HG03280 (cell line): ENCODE measurements around the gene PLAGL1.
"Not testable (repeated sequence)": the region's sequence is repeated elsewhere in the genome, so short reads cannot be mapped to it uniquely, and the experiment has no call there.

Source experiments
- ATAC-seq: cut with Tn5 transposase; IDR thresholded peaks from one replicate; pipeline ENCODE4 v1.9.1; 2021; ENCODE audit warnings: mild to moderate bottlenecking, moderate library complexity; ENCODE audit not compliant: unreplicated experiment

Gene PLAGL1

DNA sequence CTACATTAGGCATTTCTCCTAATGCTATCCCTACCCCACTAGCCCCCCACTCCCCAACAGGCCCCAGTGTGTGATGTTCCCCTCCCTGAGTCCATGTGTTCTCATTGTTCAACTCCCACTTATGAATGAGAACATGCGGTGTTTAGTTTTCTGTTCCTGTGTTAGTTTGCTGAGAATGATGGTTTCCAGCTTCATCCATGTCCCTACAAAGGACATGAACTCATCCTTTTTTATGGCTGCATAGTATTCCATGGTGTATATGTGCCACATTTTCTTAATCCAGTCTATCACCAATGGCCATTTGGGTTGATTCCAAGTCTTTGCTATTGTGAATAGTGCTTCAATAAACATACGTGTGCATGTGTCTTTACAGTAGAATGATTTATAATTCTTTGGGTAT, 1.6 kb upstream of the PLAGL1 start:
- ATAC-seq: not testable (repeated sequence)

DNA sequence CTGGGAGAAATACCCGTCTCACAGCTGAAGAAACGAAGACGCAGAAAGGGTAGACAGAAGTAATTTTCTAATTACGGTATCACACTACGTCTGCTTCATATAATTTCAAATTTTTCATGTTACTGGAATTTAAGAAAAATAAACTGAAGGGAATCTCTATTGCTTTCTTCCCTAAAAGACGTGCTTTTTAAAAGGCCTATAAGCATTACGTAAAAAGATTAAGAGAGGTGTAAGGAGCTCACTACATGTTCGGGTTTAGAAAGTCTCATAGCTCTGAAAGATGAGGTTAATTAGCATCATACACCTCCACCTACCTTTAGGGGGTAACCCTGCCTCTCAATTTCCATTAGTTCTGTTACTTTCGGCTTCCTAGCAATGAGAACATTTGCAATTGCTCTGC, 787 bp upstream of the PLAGL1 start:
- no peak for ATAC-seq

DNA sequence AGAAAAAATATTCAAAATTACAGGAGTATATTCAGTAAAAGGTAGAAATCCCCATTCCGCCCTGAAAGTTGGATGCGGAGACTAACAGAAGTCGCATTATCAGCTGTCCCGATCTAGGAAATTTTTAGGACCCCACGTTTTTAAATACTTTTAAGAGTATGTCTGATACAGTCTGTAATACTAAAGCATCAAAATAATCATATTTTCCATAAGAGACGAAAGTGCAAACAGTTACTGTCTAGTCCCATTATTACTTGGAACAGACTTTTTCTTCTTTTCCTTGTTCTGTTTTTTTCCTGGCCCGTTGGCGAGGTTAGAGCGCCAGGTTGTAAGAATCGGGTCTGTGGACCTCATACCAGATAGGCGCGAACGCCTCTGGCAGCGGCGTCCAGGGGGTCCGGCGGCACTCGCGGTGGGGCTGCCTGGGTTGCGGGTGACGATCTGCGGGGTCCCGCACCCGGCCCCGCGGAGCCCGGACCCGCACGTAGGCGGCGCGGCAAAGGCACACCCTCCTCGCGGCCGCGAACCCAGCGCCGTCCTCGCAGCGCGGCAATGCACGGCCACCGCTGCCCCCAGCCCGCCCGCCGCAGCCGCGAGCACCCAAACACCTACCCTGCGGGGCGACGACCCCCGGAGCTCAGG, 460 bp downstream of the PLAGL1 start:
- ATAC-seq: no peak

DNA sequence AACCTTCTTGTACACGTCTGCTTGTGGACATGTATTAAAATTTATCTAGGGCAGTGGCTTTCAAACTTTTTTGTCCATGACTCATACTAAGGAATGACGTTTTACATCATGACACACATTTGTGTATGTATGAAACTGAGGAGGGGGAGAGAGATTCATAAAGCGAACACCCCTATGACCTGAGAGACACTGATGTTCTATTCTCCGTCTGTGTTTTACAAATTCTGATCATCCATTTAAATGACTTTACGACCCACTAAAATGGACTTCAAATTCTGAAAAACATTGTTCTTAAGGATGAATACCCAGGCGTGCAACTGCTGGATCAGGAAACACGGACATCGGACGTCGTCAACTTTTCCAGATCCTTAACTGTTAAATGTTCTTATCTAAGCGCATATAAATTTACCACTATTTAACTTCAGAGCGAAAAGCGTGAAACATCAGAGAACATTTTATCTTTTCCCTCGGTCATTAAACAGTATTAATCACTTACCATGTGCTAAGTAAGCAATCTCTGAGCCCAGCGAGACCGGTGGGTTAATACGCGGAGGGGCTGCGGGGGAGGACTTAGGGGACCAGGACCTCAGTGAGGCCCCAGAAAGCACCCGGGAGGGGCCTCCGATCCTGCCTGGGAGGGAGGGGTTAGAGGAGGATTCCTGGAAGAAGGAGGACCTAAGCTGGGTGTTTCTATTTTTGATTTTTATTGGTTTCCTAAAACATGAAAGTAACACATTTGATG, 1.2 kb downstream of the PLAGL1 start:
- no peak for ATAC-seq

DNA sequence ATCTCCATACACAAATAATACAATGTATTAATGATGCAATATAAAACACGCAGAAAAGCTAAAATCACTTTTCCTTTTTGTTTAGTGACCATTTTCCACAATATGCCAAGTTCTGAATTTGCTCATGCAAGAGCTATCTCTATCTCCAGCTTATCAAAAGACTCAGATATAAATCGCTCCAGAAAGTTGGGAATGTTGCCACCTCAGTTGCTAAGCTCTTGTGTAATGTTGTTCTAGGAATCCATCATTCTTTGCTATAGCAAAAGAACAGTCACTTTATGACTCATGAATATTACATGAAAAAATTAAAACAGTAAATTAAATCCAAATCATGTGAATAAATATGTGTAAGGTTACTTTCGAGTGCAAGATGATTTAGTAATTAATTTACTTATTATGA, 8.7 kb downstream of the PLAGL1 start:
- no peak for ATAC-seq

DNA sequence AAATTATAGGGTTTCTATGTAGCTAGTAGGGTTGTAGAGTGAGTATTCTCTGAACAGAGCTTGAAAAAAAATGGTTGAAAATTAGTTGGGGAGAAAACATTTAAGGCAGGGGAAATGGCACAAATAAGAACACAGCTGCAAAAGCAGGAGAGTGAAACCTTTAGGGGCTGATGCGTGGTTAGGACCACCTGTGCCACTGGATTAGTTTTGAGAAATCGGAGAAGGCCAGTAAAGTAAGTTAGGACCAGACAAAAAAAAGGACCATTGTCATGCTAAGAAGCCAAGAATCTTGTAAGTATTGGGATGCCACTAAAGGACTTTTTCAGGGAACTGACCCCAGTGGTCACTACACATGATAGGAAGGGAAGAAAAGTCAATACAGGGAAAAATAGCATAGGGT, 9.4 kb downstream of the PLAGL1 start:
- ATAC-seq: no peak

DNA sequence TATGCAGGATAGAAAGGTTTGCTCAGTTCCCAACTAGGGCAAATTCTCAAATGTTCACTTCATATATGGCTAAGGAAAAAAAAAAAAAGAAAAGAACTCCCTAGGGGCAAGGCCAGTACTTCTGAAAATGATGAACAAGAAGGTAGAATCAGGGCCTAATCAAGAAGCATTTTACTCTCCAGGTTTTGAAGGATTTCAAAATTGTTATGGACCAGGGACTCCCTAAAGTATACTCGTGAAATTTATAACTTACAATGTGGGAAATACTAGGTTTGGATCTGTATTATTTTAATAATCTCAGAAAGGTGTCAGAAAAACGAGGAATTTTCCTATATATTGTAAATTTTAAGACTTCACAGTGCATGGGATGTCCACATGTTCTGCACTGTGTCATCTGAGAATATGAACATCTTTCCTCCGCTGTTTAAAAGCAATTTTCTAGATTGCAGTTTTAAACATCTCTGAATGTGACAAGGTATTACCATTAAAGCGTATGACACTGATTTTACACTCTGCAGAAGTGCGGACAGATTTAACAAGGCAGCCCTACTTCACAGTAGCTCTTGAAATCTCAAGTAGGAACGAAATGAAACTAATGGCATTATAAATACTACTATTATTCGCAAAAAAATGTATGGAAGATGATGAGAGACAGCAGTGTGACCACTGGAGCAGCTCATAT, 14.0 kb downstream of the PLAGL1 start:
- no peak for ATAC-seq

DNA sequence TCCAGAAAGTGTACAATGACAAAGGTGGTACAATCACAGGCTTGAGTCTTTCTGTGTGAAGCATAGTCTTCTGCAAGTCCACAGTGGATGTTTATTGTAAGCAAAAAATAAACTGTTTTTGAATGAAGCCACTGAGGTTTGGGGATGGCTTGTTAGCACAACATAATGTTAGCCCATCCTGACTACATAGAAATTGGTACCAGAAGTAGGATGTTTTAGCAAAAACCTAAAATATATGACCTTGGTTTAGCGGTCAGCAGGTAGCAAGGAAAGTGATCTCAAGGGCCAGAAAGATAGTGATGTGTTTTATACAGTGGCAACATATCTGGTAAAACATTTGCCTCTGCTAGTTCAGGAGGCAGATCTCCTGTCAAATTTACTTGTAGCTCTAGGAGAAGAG, 15.8 kb downstream of the PLAGL1 start:
- ATAC-seq: no peak

DNA sequence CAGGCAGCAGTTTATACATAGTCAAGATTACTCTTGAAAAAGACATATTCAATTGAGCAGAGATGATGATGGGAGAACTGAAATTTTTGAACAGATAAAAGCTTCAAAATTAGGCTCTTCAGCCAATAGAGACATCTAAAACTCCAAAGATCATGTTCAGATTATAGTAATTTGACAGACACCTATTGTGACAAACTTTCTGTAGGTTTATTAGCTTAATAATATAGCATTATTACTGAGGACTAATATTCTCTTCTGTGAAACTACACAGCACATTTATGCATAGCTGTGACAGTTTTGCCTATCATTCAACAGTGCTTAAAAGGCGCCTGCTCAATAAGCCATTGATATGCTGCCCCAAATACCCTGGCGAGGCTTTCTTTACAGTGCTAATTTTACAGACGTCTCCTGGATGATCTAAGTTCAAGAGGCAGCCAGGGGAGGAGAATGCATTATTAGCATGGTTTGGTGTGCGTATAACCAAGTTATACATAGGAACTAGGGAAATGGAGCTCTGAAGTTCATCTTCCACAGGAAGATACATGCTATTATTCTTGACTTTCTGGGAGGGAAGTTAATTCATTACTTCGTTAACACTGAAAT, 21.5 kb downstream of the PLAGL1 start:
- ATAC-seq: no peak

DNA sequence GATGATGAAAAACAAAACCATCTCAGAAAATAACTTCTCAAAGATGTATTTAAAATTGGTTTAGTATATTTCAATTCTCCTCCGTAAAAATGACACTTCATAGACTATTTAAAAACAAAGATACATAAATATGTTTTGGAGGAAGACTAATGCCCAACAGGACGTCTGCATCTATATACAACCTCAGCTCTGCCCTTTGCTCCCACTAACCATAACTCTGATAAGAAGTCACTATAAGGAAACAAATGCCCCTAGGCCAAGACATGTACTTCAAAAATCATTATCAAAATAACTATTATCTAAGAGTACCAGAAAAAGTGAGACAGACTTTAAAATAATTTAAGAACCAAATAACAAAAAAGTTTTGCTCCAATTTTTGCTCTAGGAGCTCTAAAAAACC, 23.4 kb downstream of the PLAGL1 start:
- ATAC-seq: no peak

DNA sequence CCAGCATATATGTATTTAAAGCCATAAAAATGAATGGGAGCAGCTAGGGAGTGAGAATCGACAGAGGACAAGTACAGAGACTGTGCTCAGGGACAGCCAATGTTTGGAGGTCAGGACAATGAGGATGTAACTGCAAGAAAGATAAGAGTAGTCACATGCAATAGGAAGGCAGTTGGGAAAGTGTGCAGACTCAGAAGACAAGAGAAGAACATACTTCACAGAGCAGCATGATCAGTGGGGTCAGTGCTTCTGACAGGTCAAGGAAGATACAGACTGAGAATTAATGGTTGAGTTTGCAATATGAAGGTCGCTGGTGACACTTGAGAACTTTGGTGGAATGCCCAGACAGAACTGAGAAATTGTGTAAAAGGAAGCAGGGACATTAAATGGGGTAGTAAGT, 25.1 kb downstream of the PLAGL1 start:
- ATAC-seq: no peak

DNA sequence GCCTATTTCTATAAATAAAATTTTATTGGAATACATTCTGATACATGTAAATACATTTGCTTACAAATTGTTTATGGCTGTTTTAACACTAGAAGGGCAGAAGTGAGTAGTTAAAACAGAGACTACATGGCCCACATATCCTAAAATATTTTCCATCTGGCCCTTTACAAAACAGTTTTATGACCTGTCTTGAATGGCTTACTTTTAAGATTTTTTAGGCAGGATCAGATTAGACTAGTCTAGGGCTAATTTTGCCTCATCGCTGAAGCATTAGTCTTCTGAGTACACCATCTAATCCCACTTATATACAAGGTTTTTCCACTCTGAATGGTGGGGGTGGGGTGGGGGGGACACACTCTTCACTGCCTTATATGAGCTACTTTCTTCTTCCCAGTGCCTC, 27.1 kb downstream of the PLAGL1 start:
- ATAC-seq: no peak

DNA sequence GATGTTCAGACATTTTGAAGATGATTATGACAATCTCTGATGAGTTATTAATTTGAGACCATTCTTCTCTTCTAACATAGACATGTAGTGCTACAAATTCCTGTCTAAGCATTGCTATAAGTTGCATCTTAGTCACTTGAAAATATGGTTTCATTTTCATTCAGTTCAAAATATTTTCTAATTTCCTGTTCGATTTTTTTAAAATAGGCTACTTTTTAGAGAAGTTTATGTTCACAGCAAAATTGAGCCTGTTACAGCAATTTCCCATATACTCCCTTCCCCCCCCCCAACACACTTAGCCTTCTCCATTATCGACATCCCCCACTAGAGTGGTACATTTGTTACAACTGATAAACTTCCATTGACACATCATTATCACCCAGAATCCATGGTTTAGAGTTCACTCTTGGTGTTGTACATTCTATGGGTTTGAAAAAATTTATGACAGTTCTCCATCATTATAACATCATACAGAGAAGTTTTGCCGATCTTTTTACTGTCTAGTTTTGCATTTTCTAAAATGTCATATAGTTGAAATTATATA, 31.2 kb downstream of the PLAGL1 start:
- no peak for ATAC-seq

DNA sequence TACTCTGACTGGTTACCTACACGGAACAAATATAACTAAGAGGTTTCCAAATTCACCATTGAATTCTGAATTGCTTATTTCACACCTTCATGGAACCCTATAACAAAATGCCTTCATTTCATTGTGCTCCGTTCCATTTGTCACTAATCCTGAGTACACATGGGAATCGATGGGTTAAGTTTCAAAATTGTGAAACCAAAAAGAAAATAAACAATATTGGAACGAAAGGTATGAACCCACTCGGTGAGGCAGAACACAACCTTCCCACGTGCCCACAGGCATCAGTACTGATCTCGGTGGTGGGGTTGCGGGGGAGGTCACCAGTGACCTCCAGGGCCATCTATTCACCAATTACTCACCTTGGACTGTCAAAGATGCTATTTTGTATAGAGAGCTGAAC, 34.0 kb downstream of the PLAGL1 start:
- ATAC-seq: no peak

DNA sequence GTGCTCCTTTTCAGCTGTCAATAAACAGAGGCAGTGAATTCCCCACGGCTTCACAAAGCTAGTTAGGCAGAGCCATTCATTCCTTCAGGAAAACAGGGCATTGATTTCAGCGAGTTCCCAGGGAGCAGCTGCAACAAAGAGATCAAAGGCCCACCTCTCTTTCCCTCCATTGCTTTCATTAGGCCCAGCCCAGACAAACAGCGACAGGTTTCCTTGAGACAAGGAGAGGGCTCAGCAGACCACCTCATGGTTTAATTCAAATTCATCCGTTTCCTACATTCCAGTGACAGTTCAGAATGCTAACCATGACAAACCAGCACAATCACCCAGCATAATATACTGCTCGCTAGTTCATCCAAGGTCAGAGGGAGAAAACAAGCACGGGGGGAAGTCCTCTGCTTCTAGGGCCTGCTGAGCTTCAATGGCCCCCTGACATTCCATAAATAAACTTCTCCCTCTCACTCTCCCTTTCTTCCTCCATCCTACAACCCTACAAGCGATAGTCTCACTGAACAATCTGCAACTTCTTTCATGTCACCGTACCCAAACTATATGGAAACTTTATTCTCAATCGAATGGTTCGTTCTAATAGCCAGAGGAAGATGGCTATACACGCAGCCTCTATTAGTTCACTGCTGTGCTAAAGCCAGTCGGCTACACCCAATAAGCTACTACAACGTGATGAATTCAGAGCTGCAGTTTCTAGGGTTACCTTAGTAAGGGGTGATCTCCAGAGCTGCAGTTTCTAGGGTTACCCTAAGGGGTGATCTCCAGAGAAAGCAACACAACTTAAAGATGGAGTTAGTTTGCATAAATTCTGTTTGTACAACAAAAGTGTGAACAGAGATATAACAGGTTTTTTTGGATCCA, 34.7 kb downstream of the PLAGL1 start:
- no peak for ATAC-seq

DNA sequence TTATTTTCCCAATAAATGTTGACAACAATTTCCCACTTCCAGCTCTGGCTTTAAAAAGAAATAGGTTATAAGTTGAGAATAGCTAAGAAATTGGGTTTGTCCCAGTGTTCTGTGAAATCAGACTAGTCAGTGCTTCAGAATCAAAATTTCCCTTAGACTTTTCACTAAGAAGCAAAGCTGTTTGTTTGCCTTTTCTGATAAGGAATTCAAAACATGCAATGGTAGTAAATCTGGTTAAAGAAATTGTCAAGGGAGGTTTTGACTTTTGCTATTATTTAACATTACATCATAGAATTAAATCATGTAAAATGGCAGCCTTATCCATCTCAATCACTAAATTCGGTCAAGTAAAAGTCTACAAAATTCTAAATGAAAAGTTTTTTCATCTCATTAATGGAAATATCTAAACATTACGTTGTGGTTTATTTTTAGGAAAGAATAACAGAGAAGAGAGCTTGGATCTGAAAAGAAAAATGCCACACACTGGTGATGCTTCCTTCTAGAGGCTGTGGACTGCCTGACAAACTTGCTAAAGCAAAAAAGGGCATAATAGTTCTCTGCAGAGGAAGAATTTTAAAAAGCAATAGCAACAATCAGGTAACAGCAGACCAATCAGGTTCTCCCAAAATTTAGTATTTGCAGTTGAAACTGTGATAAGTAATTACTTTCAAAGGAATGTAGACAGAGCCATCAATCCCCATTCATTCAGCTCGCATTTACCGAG, 36.4 kb downstream of the PLAGL1 start:
- ATAC-seq: no peak

DNA sequence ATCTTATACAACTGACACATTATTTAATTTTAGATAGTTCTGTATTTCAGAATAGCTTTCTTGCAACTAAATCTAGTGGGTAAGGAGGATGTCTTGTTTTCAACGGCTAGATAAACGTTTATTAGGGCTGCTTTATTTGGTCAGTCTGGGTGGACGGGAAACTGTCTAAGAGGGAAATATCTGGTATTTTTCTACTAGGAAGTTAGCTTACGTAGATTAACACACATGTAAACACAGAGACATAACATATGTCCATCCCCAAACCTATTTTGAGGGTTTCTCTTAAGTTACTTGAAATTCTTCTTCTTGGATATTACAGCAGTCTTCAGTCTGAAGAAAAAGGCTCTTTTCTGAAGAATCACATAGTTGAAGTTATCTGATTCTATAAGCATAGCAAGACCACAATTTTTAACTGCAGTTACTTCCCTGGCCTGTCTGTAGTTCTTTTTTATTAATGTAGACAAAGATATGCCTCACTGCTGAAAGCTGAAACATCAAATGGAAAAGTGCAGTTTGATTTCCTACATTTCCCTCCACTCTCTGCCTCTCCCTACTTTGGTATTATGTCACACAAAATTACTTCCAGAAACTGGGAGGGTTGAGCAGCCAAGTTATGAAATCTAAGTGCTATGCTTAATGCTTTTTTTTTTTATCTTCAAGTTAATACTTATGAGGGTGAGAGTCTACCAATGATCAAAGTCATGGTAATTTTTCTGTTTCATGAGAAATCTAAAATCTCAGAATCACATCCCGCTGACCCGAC, 37.4 kb downstream of the PLAGL1 start:
- ATAC-seq: no peak

DNA sequence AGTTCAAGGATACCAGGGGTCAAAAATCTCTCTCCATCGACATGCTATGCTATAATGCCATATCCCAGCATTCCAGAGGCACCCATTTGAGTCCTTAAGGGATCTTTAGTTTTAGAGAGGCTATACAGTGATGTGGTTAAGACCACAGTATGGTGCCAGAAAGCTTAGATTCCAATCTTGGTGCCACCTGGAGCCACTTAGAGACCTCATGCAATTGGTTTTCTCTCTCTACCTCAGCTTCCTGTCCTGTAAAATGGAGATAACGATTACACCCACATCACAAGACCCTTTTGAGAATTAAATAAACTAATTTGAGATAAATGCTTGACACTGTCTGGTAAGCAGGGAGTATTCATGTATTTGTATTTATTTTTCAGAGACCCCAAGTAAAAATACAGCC, 39.0 kb downstream of the PLAGL1 start:
- ATAC-seq: no peak

DNA sequence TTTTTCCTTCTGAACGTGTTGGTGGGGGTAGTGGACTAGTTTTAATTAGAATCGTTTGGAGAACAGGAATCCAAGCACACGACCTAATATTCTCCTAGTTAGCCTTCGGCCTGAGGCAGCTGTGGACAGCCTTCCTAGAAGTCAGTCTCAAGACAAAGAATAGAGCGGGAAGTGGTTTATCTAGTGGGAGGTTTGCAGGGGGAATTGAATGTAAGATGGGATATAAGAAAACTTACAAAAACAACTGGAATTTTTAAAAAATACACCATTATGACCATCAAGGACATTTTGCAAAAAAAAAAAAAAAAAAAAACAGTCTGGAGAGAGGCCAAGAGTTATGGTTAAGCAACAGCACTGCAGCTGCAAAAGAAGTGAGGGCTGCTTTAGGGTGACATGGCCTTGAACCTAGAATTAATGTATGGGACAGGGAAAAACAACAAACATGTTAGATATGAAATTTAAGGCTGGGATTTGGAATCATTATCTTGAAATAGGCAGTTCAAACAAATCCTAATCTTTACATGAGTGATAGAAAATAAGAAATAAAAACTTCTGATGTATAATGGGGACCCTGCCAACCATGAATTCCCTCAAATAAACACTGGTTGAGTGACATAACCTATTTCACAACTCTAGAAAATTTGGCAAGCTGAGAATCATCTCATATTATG, 40.2 kb downstream of the PLAGL1 start:
- ATAC-seq: no peak
